Skeletal muscle satellite cell (primary cell): ENCODE measurements around the gene CHN1.

Source experiments
- H3K27me3 ChIP-seq: 2 replicates; pipeline ENCODE4 v1.7.0; 2013; ENCODE audit warnings: low read length; ENCODE audit not compliant: control insufficient read depth, insufficient read depth
- H3K36me3 ChIP-seq: 2 replicates; pipeline ENCODE4 v1.7.0; 2013; ENCODE audit warnings: mild to moderate bottlenecking, control low read depth, low read length; ENCODE audit not compliant: insufficient read depth
- H3K4me1 ChIP-seq: 2 replicates; pipeline ENCODE4 v1.7.0; 2013; ENCODE audit warnings: low read length; ENCODE audit not compliant: control insufficient read depth, insufficient read depth
- H3K4me2 ChIP-seq: 2 replicates; pipeline ENCODE4 v1.7.0; 2013; ENCODE audit warnings: mild to moderate bottlenecking, low read length
- H3K4me3 ChIP-seq: 2 replicates; pipeline ENCODE4 v1.7.0; 2013; ENCODE audit warnings: low read length
- H3K9ac ChIP-seq: 2 replicates; pipeline ENCODE4 v1.7.0; 2013; ENCODE audit warnings: mild to moderate bottlenecking, low read depth, low read length, moderate library complexity
- H3K9me3 ChIP-seq: replicated peaks from 2 replicates; pipeline ENCODE4 v1.7.0; 2013; ENCODE audit warnings: mild to moderate bottlenecking, control low read depth, low read length

The CHN1 gene

GRCh38 chr2:174856447-174856846 lies 148.7 kb downstream of the CHN1 start:
- H3K9me3 ChIP-seq = no peaks in the 10 kb centered on the region
- no peak overlapping the region for H3K4me2 ChIP-seq
- H3K36me3 ChIP-seq = peaks cover 2% of the 10 kb centered on the region
- no peaks in the 10 kb centered on the region for H3K27me3 ChIP-seq
- no peaks in the 10 kb centered on the region for H3K4me1 ChIP-seq
- H3K4me3 ChIP-seq = no peak overlapping the region
- no peak overlapping the region for H3K9ac ChIP-seq

- H3K36me3 ChIP-seq = no peaks in the 10 kb centered on the region
- H3K4me2 ChIP-seq = peak overlapping the region; percentile 81
- no peaks in the 10 kb centered on the region for H3K9me3 ChIP-seq
- no peaks in the 10 kb centered on the region for H3K27me3 ChIP-seq
- peak overlapping the region; percentile 65 for H3K4me3 ChIP-seq
- peak overlapping the region; percentile 68 for H3K9ac ChIP-seq
- peaks cover 12% of the 10 kb centered on the region for H3K4me1 ChIP-seq
Observed at GRCh38 chr2:174846941-174847938, 157.9 kb downstream of the CHN1 start.

GRCh38 chr2:174846218-174846617 lies 159.0 kb downstream of the CHN1 start:
- peaks cover 21% of the 10 kb centered on the region for H3K4me1 ChIP-seq
- H3K36me3 ChIP-seq = no peaks in the 10 kb centered on the region
- H3K4me2 ChIP-seq = peak overlapping the region; percentile 81
- H3K4me3 ChIP-seq = peak overlapping the region; percentile 65
- H3K9ac ChIP-seq = peak overlapping the region; percentile 68
- H3K9me3 ChIP-seq = no peaks in the 10 kb centered on the region
- no peaks in the 10 kb centered on the region for H3K27me3 ChIP-seq

DNA sequence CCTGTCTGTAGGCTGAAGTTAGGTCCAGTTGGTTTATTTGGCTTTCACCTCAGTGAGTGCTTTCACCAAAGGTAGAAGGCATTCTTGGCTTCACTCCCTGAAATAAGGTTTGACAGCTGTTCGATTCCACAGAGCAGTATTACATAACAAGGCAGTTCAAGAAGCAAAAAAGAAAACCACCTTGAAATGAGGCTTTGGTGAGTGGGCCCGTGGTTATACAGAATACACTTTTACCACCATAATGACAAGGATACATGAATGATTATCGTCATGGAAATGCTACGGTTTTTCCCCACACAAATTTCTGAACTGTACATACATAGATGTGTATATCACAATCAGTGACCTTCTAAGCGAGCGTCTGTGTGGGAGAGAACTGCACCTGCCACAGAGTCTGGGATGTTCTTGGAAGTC lies 160.9 kb downstream of the CHN1 start:
- Histone ChIP-seq H3K4me3 (peak overlapping the region; percentile 5), H3K36me3 (no peaks in the 10 kb centered on the region), H3K4me2 (peak overlapping the region; percentile 81), H3K4me1 (peaks cover 38% of the 10 kb centered on the region), H3K27me3 (no peaks in the 10 kb centered on the region), H3K9me3 (no peaks in the 10 kb centered on the region), H3K9ac (no peak overlapping the region)

GRCh38 chr2:174842496-174842895 lies 162.7 kb downstream of the CHN1 start:
- Histone ChIP-seq H3K36me3 (no peaks in the 10 kb centered on the region), H3K9ac (no peak overlapping the region), H3K4me3 (no peak overlapping the region), H3K4me1 (peaks cover 38% of the 10 kb centered on the region), H3K4me2 (no peak overlapping the region), H3K9me3 (no peaks in the 10 kb centered on the region), H3K27me3 (no peaks in the 10 kb centered on the region)

DNA sequence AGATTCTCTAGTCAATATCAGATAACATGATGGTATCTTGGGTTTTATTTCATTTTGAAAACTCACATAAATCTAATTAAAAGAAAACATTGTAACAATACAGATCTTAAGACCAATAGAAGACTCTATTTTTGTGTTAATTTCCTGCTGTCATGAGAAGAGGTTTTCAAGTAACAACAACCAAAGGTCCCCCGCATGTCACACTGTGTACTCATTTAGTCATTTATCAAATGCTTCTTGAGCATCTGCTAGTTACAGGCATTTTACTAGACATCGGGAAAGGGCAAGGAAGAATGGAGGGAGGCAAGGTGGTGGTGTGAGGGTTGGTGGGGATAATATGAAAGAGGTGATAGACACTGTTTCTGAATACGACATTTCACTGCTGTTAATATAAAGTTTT lies 163.2 kb downstream of the CHN1 start:
- H3K27me3 ChIP-seq = no peaks in the 10 kb centered on the region
- H3K4me2 ChIP-seq = no peak overlapping the region
- no peak overlapping the region for H3K9ac ChIP-seq
- peaks cover 40% of the 10 kb centered on the region for H3K4me1 ChIP-seq
- H3K9me3 ChIP-seq = no peaks in the 10 kb centered on the region
- no peaks in the 10 kb centered on the region for H3K36me3 ChIP-seq
- H3K4me3 ChIP-seq = no peak overlapping the region

DNA sequence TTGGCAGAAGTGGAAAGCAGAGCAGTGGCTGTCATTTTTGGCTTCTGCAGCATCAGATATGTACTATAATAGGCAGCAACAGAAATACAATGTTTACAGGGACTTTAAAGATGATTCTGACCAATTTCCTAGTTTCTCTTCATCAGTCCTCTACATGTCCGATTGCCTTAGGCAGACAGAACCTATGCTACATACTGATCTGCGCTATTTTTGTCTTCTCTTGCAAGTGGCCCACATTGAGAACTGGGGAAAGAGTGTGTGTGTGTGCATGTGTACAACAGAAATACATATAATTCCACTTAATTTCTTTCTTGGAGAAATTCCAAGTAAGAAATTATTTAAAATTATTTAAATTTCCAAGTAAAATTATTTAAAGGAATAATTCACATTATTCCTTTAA lies 163.8 kb downstream of the CHN1 start:
- Histone ChIP-seq H3K9ac (peak overlapping the region; percentile 62), H3K27me3 (no peaks in the 10 kb centered on the region), H3K4me2 (peak overlapping the region; percentile 46), H3K36me3 (no peaks in the 10 kb centered on the region), H3K9me3 (no peaks in the 10 kb centered on the region), H3K4me3 (no peak overlapping the region), H3K4me1 (peaks cover 44% of the 10 kb centered on the region)

DNA sequence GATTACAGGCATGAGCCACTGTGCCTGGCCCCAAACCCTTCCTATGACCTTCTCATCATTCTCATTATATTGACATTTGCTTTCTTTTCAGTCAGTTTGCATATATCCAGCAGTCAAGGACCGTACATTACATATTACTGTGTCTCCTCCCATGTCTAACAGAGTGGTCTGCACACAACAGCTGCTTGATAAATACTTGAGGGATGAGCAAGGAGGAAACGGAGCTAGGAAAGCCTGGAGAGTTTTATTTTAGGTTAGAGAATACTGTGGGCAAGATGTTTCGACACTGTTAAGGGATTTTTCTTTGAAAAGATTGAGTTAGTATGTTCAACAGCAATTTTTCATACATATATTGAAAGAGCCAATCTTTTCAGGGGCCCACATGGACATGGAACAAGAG lies 164.7 kb downstream of the CHN1 start:
- H3K4me1 ChIP-seq = peaks cover 51% of the 10 kb centered on the region
- no peaks in the 10 kb centered on the region for H3K36me3 ChIP-seq
- H3K27me3 ChIP-seq = no peaks in the 10 kb centered on the region
- H3K9me3 ChIP-seq = no peaks in the 10 kb centered on the region
- no peak overlapping the region for H3K4me3 ChIP-seq
- H3K4me2 ChIP-seq = peak overlapping the region; percentile 46
- H3K9ac ChIP-seq = peak overlapping the region; percentile 62

- Histone ChIP-seq H3K36me3 (no peaks in the 10 kb centered on the region), H3K4me1 (peaks cover 58% of the 10 kb centered on the region), H3K27me3 (no peaks in the 10 kb centered on the region), H3K4me3 (no peak overlapping the region), H3K4me2 (no peak overlapping the region), H3K9ac (no peak overlapping the region), H3K9me3 (no peaks in the 10 kb centered on the region)
Observed at GRCh38 chr2:174839662-174840061, 165.5 kb downstream of the CHN1 start.

DNA sequence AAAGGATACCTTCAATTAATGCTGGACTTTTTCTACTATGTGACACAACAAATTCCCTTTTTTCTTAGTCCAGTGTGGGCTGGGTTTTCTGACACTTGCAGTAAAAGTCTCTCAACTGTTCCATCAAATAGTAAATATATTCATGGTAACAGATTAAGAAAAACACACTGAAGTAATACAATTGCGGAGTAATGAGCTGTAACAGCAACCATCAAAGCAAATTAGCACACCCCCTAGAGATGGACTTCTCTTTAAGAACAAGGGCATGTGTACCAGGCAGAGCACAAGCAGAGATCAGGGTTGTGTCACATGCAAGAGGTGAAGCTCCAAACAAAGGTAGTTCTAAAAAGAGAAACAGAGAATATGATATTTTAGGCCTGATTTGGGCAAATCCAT lies 168.2 kb downstream of the CHN1 start:
- Histone ChIP-seq H3K27me3 (no peaks in the 10 kb centered on the region), H3K9ac (peak overlapping the region; percentile 76), H3K4me2 (peak overlapping the region; percentile 52), H3K4me1 (peaks cover 58% of the 10 kb centered on the region), H3K9me3 (no peaks in the 10 kb centered on the region), H3K4me3 (peak overlapping the region; percentile 4), H3K36me3 (no peaks in the 10 kb centered on the region)

GRCh38 chr2:174836377-174836994 lies 168.7 kb downstream of the CHN1 start:
- Histone ChIP-seq H3K36me3 (no peaks in the 10 kb centered on the region), H3K4me1 (peaks cover 53% of the 10 kb centered on the region), H3K4me2 (peak overlapping the region; percentile 52), H3K4me3 (peak overlapping the region; percentile 31), H3K9me3 (no peaks in the 10 kb centered on the region), H3K9ac (peak overlapping the region; percentile 76), H3K27me3 (no peaks in the 10 kb centered on the region)
